GM10847 (cell line): ENCODE measurements around the gene C9orf78.

ENCODE experiments used
- POLR2A ChIP-seq: IDR thresholded peaks from 2 replicates; pipeline ENCODE4 v1.6.1; 2011; ENCODE audit not compliant: insufficient read length; ENCODE audit errors: extremely low read depth

The C9orf78 gene

DNA sequence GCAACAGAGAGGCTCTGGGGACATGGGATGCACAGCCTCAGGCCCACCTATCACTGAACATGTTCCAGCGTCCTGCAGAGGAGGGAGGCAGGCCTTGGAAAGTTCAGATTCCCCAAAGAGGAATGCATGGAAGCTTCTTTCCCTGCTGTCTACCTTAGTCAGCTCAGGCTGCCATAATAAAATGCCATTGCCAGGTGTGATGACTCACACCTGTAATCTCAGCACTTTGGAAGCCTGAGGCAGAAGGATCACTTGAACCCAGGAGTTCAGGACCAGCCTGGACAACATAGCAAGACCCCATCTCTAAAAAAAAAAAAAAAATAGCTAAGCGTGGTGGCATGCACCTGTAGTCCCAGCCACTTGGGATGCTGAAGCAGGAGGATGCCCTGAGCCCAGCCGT, 56.6 kb downstream of the C9orf78 start:
- TF ChIP-seq POLR2A: no peak

DNA sequence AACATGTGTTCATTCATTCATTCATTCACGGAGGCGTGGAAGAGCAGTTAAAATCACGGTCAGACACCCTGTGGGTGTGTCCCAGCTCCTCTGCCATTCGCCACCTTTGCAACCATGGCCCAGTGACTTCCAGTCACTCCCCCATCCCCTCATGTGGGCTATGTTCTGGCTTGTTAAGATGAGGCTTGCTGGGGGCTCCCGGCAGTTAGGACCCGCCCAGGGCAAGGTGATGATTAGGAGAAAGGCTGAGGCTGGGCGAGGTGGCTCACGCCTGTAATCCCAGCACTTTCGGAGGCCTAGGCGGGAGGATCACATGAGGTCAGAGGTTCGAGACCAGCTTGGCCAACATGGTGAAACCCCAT, 57.3 kb downstream of the C9orf78 start:
- no peak for TF ChIP-seq POLR2A
